ENCODE measurements around the gene CSRNP2.
"Not testable (repeated sequence)": the region's sequence is repeated elsewhere in the genome, so short reads cannot be mapped to it uniquely, and the experiment has no call there.

Gene CSRNP2, protein sequence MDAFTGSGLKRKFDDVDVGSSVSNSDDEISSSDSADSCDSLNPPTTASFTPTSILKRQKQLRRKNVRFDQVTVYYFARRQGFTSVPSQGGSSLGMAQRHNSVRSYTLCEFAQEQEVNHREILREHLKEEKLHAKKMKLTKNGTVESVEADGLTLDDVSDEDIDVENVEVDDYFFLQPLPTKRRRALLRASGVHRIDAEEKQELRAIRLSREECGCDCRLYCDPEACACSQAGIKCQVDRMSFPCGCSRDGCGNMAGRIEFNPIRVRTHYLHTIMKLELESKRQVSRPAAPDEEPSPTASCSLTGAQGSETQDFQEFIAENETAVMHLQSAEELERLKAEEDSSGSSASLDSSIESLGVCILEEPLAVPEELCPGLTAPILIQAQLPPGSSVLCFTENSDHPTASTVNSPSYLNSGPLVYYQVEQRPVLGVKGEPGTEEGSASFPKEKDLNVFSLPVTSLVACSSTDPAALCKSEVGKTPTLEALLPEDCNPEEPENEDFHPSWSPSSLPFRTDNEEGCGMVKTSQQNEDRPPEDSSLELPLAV

DNA sequence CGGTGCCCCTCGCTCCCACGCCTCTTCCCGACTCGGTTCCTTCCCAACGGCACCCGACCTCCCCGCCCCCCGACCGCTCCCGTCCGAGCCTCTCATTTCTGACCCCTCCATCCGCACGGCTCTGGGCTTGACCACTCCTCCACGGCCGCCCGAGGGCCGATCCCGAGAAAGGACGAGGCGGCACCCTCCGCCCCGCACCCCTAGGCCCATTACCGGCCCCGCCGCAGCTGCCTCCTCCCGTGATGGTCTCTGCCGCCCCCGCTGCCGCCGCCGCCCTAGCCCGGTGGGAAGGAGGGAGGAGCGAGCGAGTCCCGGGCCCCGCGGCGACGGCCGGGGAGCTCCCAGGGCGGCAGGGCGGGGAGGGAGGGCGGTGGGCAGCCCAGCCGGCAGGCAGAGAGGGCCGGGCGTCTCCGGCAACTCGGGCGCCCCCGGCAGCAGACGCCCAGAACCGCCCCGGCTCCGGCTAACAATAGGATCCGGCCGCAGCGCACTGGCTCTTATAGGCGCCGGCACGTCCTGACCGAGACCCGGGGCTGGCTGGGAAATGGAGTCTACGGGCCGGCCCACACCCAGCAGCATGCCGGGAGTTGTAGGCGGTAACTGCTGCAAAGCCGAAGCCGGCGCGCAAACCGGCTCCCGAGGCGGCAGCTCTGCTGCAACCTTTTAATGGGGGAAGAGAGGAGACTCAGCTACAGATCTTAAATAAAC, at the start of gene CSRNP2:
CSRNP2 (minus strand) TSS at position 471 of the 708 bp plus-strand sequence. CDS start 7,035 bp downstream, outside the sequence.
- peak; percentile 90 for DNase-seq (ENCODE audit: low read depth)

DNA sequence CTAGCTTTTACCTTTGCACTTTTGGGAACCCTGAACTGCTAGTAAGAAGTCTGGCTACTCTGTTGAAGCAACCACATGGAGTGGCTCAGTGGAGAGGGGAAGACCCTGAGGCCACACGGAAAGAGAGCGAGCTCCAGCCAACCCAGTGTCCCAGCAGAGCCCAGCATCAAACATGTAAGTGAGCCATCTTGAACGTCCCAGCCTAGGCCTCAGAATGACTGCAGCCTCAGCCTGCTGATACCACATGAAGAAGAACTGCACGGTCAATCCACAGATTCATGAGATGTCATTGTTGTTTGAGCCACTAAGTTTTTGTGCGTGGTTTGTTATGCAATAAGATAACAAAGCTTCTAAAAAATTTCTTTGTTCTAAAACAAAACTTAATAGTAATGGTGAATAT, 49.3 kb upstream of the CSRNP2 start:
- no peak for DNase-seq (ENCODE audit: low read depth)

DNA sequence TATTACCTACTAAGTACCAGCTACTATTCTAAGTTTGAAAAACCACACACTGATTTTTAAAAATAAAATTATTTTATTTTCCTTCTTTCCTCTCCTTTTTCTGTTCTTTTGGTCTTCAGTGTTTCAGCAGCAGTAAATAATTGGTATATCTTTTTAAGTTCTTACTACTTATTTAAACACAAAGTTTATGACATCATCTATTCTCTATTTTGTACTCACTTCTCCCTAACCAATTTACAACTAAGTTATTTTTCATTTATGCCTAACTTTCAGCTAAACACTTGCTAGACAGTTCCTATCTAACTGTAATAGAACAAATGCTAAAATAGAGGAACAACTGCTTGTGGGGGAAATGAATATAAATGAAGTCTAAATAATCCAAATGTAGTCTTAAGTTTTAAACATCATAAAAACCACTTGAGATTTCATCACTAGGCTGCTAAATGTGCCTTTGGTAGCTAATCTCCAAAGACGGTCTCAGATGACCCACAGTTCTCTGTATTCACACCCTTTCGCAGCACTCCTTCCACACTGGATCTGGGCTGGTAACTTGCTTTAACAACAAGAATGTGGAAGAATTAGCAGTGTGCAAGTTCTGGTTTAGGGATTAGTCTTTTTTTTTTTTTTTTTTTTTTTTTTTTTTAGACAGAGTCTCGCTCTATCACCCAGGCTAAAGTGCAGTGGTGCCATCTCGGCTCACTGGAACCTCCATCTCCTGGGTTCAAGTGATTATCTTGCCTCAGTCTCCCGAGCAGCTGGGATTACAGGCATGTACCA, 48.5 kb upstream of the CSRNP2 start:
- DNase-seq (ENCODE audit: low read depth), result no peak

DNA sequence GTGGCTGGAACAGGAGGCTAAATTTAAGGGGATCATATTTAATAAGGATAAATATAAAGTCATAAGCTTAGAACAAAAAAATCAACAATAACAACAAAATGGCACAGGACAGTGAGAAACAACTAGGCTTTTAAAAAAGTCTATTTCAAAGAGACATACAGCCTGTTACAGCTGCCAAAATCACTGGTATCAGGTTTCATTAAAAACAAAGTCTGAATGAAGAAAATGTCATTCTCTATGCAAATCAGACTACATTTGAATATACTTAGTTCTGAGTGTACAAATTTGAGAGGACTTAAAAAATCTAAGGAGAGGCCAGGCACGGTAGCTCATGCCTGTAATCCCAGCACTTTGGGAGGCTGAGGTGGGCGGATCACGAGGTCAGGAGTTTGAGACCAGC, 45.5 kb upstream of the CSRNP2 start:
- no peak for DNase-seq (ENCODE audit: low read depth)

DNA sequence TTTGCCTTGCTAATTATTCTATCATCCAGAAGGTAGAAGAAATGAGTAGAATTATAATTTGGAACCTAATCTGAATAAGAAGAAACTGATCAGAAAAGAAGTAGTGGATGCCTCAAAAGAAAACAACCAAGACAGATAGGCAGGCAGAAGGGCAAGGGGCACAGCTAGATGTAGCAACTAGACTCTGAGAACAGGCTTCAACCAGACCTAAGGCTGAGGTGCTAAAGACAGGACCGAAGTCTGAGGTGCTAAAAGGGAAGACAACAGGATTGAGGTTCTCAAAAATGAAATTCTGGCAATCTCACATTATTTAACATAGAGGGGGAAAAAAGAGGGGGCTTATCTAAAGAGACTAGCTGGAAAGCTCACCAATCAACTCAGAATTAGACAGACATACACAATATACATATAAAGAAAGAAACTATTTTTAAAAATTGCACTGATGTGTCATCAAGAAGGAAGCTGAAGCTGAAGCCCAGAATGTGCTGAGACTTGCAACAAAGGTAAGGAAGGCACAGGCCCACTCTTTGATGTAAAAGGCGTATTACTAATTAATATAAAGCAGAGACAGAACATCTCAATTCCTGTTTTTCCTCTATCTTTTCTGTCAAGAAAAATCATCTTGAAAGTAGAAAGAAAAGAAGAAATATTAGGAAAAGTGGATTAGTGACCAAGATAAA, 43.8 kb upstream of the CSRNP2 start:
- no peak for DNase-seq (ENCODE audit: low read depth)

DNA sequence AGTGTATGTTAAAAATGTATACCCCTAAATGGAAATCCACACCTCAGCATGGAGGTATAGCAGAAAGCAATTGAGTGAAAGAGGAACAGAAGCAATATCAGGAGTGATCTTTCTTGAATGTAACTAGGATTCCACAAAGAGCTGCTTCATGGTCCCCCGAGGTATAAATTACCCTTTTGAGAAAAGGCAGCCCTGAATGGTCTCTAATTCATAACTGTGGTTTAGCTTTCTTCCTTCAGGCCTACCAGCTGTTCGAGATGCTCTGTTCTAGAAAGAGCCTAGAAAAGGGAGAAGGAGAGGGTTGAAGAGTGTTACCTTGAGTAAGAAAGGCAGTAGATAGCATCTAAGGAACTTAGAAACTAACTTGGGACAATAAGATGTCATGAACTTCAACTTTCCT, 42.9 kb upstream of the CSRNP2 start:
- DNase-seq (ENCODE audit: low read depth), result no peak

DNA sequence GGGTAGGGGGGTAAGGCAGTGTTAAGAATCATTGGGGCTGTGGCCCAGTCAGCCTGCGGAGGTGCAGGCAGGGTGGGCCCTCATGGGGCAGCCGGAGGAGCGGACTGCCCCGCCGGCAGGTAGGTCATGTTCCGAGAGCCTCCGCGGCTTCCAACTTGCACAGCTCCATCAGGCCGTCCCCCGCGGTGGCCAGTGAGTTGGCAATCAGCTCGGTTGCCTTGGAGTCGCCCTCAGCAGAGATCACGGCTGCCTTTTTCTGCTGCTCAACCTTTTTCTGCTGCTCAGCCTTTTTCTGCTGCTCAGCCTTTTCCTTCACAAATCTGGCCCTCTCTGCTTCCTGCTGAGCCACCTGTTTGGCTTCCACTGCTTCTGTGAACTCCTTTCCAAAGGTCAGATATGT, 41.1 kb upstream of the CSRNP2 start:
- no peak for DNase-seq (ENCODE audit: low read depth)

DNA sequence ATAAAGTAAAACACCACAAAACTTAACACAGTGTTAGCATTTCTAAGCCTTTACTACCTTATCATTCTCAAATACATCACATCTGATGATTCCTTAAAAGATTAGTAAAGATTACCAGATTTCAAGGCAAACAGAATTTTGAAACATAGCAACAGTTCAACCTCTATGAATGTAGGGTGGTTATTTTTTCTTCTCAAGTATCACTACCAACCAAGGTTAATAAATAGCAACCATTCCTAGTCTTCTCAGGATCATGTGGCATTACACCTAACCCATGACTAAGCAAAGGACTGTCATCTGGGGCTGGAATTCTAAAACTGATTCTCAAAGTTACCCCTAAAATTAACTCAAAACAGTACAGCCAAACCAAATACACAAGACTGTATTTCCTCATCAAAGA, 39.4 kb upstream of the CSRNP2 start:
- DNase-seq (ENCODE audit: low read depth), result no peak

DNA sequence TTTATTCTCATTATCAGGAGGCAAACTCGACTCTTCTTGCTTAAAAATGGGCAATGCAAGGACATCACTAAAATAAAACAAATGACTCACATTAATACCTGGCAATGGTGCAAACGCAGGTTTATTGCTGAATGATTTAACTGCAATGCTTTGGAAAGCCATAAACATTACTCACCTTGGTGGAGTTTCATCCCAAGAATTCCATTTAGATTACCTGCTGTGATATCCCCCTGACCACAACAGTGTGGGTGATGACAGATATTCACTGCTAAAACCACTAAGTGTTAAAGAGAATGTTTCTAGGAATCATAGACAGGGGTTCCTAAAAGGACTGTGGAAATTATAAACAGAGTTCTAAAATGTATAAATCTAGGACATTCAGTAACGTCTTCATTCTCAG, 35.3 kb upstream of the CSRNP2 start:
- peak; percentile 9 for DNase-seq (ENCODE audit: low read depth)

DNA sequence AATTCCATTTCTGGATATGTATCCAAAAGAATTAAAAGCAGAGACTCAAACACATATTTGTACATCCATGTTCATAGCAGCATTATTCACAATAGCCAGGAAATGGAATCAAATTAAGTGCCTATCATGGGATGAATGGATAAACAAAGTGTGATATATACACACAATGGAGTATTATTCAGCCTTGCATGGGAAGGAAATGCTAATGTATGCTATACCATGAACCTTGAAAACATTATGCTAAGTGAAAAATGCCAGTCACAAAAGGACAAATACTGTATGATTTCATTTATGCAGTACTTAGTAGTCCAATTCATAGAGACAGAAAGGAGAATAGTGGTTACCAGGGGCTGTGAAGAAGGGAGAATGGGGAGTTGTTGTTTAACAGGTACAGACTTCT, 32.1 kb upstream of the CSRNP2 start:
- DNase-seq (ENCODE audit: low read depth), result no peak

DNA sequence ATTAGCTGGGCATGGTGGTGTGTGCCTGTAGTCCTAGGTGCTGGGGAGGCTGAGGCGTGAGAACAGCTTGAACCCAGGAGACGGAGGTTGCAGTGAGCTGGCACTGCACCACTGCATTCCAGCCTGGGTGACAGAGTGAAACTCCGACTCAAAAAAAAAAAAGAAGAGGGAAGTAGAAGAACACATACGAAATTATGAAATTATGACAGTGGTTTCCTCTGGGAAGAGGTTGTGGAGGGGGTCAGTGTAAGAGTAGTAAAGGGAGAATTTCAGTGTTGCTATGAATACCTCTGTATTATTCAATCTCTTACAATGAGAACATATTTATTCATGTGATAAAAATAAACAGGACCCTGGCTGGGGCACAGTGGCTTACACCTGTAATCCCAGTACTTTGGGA, 24.7 kb upstream of the CSRNP2 start:
- DNase-seq (ENCODE audit: low read depth), result no peak

DNA sequence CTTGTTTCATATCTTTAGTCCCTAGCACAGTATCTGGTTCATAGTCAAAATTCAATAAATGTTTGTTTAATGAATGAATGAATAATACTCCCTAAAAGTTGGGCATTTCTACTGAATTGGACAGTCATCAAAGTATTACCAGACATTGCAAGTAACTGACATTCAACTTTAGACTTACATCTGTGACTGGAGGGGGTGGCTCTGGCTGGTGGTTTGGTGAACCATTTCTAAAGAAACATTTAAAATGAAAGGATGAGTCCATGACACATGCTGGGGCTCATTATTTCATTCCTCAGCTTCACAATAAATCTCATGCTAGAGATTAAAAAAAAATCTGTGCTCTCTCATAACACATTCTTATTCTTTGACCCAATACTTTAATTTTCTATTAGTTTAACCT, 20.6 kb upstream of the CSRNP2 start:
- DNase-seq (ENCODE audit: low read depth), result no peak

DNA sequence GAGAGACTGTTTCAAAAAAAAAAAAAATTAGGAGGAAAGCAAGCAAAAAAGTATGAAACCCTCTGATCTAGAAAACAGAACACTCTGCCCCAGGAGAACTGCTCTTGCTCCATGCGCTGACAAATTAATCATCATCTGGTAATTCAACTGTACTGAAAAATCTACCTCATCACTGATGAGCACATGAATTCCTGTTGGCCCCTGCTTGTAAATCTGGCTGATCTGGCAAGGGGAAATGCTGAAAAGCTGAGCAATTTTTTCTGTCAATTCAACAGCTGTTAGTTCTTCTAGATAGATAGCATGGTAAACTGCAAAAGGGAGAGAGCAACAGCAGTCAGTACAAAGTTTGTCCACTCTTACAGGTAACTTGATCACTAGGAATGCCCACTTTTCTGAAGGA, 15.2 kb upstream of the CSRNP2 start:
- peak; percentile 19 for DNase-seq (ENCODE audit: low read depth)

DNA sequence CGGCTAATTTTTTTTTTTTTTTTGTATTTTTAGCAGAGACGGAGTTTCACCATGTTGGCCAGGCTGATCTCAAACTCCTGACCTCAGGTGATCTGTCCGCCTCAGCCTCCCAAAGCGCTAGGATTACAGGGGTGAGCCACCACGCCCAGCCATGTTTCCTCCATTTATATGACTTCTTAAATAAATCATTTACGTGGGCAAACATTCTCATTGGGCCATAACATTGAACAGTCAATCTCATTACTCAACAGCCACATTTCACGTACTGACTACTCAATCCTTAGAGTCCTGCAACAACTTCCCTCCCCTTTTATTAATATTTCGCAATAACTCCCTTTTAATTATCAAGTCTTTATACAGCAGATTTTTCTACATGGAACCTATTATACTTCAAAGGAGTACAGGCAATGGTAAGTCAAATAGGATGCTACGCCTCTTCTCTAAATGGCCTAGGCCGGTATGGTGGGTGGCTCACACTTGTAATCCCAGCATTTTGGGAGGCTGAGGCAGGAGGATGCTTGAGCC, 7.4 kb upstream of the CSRNP2 start:
- no peak for DNase-seq (ENCODE audit: low read depth)

DNA sequence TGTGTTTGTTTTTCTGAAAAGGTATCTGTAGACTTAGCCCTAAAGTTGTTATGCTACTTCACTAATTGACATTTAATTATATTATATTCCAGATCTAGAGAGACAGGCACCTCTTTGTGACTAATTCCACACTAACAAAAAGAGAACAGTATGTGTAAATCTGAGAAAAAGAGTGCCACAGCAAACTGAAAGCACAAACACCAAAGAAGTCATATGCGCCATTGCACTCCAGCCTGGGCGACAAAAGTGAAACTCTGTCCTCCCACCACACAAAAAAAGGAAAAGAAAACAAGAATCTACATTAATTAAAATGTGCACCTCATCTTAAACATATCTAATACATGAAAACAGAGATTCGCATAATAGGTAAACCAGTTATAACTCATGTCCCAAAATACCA, 4.4 kb upstream of the CSRNP2 start:
- no peak for DNase-seq (ENCODE audit: low read depth)

DNA sequence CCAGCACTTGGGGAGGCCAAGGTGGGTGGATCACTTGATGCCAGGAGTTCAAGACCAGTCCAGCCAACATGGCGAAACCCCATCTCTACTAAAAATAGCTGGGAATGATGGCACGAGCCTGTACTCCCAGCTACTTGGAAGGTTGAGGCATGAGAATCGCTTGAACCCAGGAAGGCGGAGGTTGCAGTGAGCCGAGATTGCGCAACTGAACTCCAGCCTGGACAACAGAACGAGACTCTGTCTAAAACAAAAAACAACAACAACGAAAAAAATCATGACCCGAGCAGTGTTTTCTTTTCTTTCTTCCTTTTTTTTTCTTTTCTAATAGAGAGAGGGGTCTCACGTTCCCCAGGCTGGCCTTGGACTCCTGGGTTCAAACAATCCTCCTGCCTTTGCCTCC, 3.5 kb upstream of the CSRNP2 start:
- DNase-seq (ENCODE audit: low read depth), result no peak

DNA sequence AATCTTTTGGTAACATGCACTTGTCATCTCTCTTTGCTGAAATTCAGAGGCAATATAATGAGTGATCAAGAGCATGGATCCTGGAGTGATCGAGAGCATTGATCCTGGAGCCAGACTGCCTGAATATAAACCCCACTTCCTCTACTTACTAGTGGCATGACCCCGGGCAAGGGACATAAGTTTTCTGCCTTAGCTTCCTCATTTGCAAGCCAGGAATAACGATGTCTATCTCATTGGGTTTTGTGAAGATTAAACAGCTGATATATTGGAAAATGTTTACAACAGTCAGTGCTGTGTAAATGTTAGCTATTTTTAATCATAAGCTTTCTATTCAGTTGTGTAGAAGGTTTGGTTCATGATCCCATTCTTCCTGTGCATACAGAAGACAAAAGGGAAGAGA, 2.4 kb upstream of the CSRNP2 start:
- no peak for DNase-seq (ENCODE audit: low read depth)

DNA sequence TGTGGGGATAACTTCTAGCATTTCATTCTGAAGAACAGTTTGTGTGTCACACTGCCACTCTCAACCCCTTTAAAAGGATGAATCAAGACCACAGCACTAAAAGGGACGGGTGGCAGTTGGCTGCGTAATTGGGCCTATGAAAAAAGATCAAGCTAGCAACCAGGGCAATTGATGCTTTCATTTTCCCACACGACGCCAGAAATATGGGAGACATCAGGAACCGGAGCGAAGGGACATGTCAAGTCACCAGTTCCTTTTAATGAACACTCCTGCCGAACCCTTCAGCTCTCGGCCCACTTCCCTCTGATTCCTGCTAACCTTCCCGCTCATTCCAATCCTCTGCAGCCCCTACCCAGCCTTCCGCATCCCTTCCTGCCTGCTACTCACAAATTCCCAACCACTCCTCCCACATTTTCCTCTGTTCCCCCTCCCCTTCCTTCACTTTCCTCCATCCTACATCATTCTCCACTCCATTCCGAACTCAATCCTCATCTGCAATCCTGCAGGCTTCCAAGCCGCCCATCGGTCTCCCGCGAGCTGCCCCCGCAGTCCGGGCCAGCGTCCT, 753 bp downstream of the CSRNP2 start:
- DNase-seq (ENCODE audit: low read depth), result no peak

DNA sequence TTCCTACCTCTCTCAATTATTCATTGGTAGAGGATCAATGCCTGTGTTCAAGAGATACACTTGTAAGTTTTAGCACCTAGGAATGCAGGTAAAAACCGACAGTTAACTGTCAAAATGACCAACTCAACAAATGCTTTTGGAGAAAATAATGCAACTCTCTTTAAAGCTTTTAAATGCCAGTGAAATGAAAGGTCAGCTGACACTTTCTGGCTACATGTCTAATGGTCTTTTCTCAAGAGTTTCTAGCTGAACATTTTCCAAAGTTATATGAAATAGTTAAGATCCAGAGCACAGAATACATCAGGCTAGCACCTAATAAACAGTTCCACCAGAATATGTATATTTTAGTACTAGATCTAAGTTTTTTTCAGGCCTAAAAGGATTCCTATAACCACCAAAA, 2.0 kb downstream of the CSRNP2 start:
- DNase-seq (ENCODE audit: low read depth), result no peak

DNA sequence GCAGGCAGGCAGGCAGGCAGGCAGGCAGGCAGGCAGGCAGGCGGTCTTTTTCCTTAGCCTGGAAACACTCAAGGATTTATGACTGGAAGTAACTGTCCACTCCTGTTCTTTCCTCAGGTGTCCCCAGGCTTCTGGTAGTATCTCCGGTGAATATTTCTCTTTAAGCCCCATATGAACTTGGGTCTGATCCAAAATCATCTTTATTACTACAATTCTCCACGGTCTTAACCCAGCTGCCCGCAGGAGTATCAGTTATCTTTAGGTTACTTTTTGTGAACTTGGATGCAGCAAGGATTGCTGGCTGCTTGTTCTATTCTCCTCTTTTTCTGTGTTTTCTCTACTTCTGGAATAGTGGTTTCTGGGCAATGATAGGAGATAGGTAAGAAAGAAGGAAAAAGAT, 3.3 kb downstream of the CSRNP2 start:
- no peak for DNase-seq (ENCODE audit: low read depth)

DNA sequence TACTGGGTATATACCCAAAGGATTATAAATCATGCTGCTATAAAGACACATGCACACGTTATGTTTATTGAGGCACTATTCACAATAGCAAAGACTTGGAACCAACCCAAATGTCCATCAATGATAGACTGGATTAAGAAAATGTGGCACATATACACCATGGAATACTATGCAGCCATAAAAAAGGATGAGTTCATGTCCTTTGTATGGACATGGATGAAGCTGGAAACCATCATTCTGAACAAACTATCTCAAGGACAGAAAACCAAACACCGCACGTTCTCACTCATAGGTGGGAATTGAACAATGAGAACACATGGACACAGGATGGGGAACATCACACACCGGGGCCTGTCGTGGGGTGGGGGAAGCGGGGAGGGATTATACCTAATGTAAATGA, 4.5 kb downstream of the CSRNP2 start:
- DNase-seq (ENCODE audit: low read depth), result not testable (repeated sequence)
